Ishikawa (cell line): Measurements from ENCODE around the gene MTHFD1L.

ENCODE experiments used
- CEBPB ChIP-seq: IDR thresholded peaks from 2 replicates; pipeline ENCODE4 v1.6.1; 2012
- CREB1 ChIP-seq: IDR thresholded peaks from 2 replicates; pipeline ENCODE4 v1.6.1; 2012; ENCODE audit warnings: low read depth
- EP300 ChIP-seq: IDR thresholded peaks from 2 replicates; pipeline ENCODE4 v1.6.1; 2012; ENCODE audit warnings: borderline replicate concordance
- FOXM1 ChIP-seq: IDR thresholded peaks from 2 replicates; pipeline ENCODE4 v1.6.1; 2012; ENCODE audit warnings: low read depth, borderline replicate concordance
- RAD21 ChIP-seq: IDR thresholded peaks from 2 replicates; pipeline ENCODE4 v1.6.1; 2012; ENCODE audit warnings: low read depth
- TAF1 ChIP-seq: IDR thresholded peaks from 2 replicates; pipeline ENCODE4 v1.6.1; 2012; ENCODE audit warnings: low read depth, mild to moderate bottlenecking
- TEAD4 ChIP-seq: IDR thresholded peaks from 2 replicates; pipeline ENCODE4 v1.6.1; 2012
- USF1 ChIP-seq: IDR thresholded peaks from 2 replicates; pipeline ENCODE4 v1.6.1; 2012
- YY1 ChIP-seq: IDR thresholded peaks from 2 replicates; pipeline ENCODE4 v1.6.1; 2012; ENCODE audit warnings: low read depth
- ZBTB7A ChIP-seq: IDR thresholded peaks from 2 replicates; pipeline ENCODE4 v1.6.1; 2012; ENCODE audit warnings: low read depth

- TF ChIP-seq CREB1 (no peak), YY1 (no peak), USF1 (no peak), TEAD4 (no peak), ZBTB7A (no peak), CEBPB (no peak), FOXM1 (no peak), TAF1 (no peak), EP300 (no peak), RAD21 (no peak)
Observed at GRCh38 chr6:150897400-150897943, 32.0 kb downstream of the MTHFD1L start.
